ENCODE results near the gene MEG3. TPM values are rescaled to one million over a fixed set of nuclear protein-coding genes. Genes with fewer than 3 reads are reported as not detected.

Gene MEG3
- total and polyA plus RNA-seq, 4 experiments from 2014 or later = not detected

- H3K27me3 ChIP-seq (ENCODE audit: insufficient read depth, low read length) = no peaks in the 10 kb centered on the region
- POLR2A ChIA-PET (ENCODE audit: partially characterized antibody) = no interaction called here
- H3K9me3 ChIP-seq (ENCODE audit: control insufficient read depth in 1 of 2, low read length in 2 of 2) = no peaks in the 10 kb centered on the region
- H3K9me3 Mint-ChIP-seq = no peaks in the 10 kb centered on the region
- peak overlapping the region in 1 of 7 donors; percentile 62 for H3K27ac Mint-ChIP-seq
- intact Hi-C loops (cut with micrococcal nuclease) = no loop called here
- no peaks in the 10 kb centered on the region for H3K36me3 Mint-ChIP-seq
- H3K4me1 Mint-ChIP-seq = no peaks in the 10 kb centered on the region
- CTCF ChIA-PET (ENCODE audit: partially characterized antibody) = no interaction called here
- DNase-seq = no peak
- H3K4me3 ChIP-seq (ENCODE audit: low read length in 2 of 2) = no peak overlapping the region
- H3K4me1 ChIP-seq (ENCODE audit: insufficient read depth, low read length) = no peaks in the 10 kb centered on the region
- no peak overlapping the region for H3K27ac ChIP-seq (ENCODE audit: low read depth, low read length)
- no peak overlapping the region for H3K4me3 Mint-ChIP-seq
- peaks cover 4 to 7% of the 10 kb centered on the region in 2 donors for H3K27me3 Mint-ChIP-seq
- H3K36me3 ChIP-seq (ENCODE audit: insufficient read depth, low read length) = no peaks in the 10 kb centered on the region
Measured at GRCh38 chr14:100780246-100780645, 45.7 kb upstream of the MEG3 start.

DNA sequence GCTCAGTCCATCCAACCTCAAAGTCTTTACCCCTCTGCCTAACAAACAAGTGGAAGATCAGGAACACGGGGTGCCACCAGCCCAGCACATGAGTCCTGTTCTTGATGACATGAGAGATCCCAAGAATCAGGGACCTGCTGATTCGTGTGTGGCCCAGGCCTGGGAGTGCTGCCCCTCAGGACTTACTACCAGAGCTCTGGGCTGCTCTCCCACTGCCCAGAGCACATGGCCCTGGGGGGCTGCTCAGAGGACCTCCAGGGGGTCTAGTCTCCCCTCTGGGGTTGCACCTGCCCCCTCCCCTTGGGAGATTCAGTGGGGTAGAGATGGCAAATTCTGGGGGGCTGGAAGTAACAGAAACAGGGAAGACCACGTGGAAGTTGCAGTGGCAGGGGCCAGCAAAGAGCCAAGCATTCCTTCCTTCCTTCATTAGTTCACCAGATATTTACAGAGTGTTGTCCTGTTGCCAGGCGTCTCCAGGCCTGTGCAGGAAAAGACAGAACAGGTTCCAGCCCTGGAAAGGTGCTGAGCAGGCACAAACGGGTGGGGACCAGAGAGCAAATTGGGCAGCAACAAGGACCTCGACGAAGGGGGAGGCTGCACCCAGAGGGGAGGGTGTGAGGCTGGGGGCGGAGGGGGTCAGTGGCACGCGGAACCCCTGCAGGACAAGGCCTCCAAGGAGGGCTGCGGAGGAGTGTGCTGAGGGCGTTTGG, 45.1 kb upstream of the MEG3 start:
- Histone ChIP-seq H3K27ac (ENCODE audit: low read depth, low read length) (no peak overlapping the region), H3K4me3 (ENCODE audit: low read length in 2 of 2) (no peak overlapping the region), H3K4me1 (ENCODE audit: insufficient read depth, low read length) (no peaks in the 10 kb centered on the region), H3K36me3 (ENCODE audit: insufficient read depth, low read length) (no peaks in the 10 kb centered on the region), H3K9me3 (ENCODE audit: control insufficient read depth in 1 of 2, low read length in 2 of 2) (no peaks in the 10 kb centered on the region), H3K27me3 (ENCODE audit: insufficient read depth, low read length) (no peaks in the 10 kb centered on the region)
- no peak overlapping the region for H3K4me3 Mint-ChIP-seq
- DNase-seq = no peak
- ChIA-PET CTCF (ENCODE audit: partially characterized antibody) (no interaction called here), POLR2A (ENCODE audit: partially characterized antibody) (no interaction called here)
- no peaks in the 10 kb centered on the region for H3K9me3 Mint-ChIP-seq
- intact Hi-C loops (cut with micrococcal nuclease) = no loop called here
- no peaks in the 10 kb centered on the region for H3K4me1 Mint-ChIP-seq
- H3K27ac Mint-ChIP-seq = no peak overlapping the region
- H3K36me3 Mint-ChIP-seq = no peaks in the 10 kb centered on the region
- peaks cover 4 to 9% of the 10 kb centered on the region in 2 donors for H3K27me3 Mint-ChIP-seq

DNA sequence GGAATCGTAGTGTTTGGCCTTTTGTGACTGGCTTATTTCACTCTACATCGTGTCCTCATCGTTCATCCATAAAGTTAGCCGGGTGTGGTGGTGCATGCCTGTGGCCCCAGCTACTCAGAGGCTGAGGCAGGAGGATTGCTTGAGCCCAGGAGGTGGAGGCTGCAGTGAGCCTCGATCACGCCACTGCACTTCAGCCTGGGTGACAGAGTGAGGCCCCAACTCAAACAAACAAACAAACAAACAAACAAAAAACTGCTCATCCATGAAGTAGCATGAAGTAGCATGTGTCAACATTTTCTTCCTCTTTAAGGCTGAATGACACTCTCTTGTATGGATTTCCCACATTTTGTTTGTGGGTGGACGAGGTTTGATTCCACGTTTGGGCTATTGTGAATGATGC, 44.0 kb upstream of the MEG3 start:
- DNase-seq = no peak
- H3K36me3 Mint-ChIP-seq = no peaks in the 10 kb centered on the region
- H3K4me1 Mint-ChIP-seq = no peaks in the 10 kb centered on the region
- H3K27ac Mint-ChIP-seq = no peak overlapping the region
- H3K4me1 ChIP-seq (ENCODE audit: insufficient read depth, low read length) = no peaks in the 10 kb centered on the region
- H3K9me3 ChIP-seq (ENCODE audit: control insufficient read depth in 1 of 2, low read length in 2 of 2) = no peaks in the 10 kb centered on the region
- H3K36me3 ChIP-seq (ENCODE audit: insufficient read depth, low read length) = no peaks in the 10 kb centered on the region
- intact Hi-C loops (cut with micrococcal nuclease) = no loop called here
- no peak overlapping the region for H3K27ac ChIP-seq (ENCODE audit: low read depth, low read length)
- ChIA-PET POLR2A (ENCODE audit: partially characterized antibody) (no interaction called here), CTCF (ENCODE audit: partially characterized antibody) (no interaction called here)
- H3K27me3 ChIP-seq (ENCODE audit: insufficient read depth, low read length) = no peaks in the 10 kb centered on the region
- H3K4me3 Mint-ChIP-seq = no peak overlapping the region
- no peaks in the 10 kb centered on the region for H3K9me3 Mint-ChIP-seq
- H3K4me3 ChIP-seq (ENCODE audit: low read length in 2 of 2) = no peak overlapping the region
- H3K27me3 Mint-ChIP-seq = peaks cover 4 to 9% of the 10 kb centered on the region in 2 donors

DNA sequence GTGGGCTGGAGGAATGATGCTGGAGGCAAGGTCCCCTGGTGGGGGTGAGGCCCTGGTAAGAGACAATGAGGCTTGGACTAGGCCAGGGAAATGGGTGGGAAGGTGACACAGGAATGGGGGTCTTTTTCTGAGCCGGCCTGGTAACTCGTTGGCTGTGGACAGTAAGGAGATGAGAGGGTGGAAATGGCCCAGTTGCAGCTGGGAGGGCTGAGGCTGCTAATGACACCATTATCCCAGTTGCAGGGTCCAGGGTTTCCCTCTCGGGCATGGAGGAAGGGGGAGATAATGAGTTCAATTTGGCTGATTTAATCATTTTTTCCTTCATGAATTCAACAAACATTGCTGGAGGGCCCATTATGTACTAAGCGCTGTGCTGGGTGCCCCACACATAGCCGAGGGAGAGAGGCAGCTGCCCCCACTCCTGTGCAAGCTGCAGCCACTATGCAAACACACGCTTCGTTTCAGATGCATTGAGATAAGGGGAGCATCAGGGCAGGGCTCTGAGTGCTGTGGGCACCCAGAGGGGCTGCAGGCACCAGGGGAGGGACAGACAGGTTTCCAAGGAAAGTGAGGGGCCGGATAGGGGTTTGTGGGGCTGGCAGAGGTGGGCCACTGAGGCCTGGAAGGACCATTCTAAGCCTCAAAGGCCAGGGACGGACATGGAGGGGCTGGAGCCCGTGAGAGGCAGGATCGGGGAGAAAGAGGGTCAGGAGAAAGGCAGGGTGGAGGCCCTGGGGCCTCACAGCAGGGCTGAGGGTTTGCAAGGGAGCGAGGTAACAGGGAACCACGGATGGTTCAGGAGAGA, 43.2 kb upstream of the MEG3 start:
- Mint-ChIP-seq H3K36me3 (no peaks in the 10 kb centered on the region), H3K27ac (no peak overlapping the region), H3K4me1 (no peaks in the 10 kb centered on the region), H3K9me3 (no peaks in the 10 kb centered on the region), H3K27me3 (peaks cover 4 to 9% of the 10 kb centered on the region in 2 donors), H3K4me3 (no peak overlapping the region)
- Histone ChIP-seq H3K27ac (ENCODE audit: low read depth, low read length) (no peak overlapping the region), H3K36me3 (ENCODE audit: insufficient read depth, low read length) (no peaks in the 10 kb centered on the region), H3K9me3 (ENCODE audit: control insufficient read depth in 1 of 2, low read length in 2 of 2) (no peaks in the 10 kb centered on the region), H3K4me1 (ENCODE audit: insufficient read depth, low read length) (no peaks in the 10 kb centered on the region), H3K4me3 (ENCODE audit: low read length in 2 of 2) (no peak overlapping the region), H3K27me3 (ENCODE audit: insufficient read depth, low read length) (no peaks in the 10 kb centered on the region)
- POLR2A ChIA-PET (ENCODE audit: partially characterized antibody) = no interaction called here
- DNase-seq = no peak
- intact Hi-C loops (cut with micrococcal nuclease) = no loop called here
- CTCF ChIA-PET (ENCODE audit: partially characterized antibody) = no interaction called here

DNA sequence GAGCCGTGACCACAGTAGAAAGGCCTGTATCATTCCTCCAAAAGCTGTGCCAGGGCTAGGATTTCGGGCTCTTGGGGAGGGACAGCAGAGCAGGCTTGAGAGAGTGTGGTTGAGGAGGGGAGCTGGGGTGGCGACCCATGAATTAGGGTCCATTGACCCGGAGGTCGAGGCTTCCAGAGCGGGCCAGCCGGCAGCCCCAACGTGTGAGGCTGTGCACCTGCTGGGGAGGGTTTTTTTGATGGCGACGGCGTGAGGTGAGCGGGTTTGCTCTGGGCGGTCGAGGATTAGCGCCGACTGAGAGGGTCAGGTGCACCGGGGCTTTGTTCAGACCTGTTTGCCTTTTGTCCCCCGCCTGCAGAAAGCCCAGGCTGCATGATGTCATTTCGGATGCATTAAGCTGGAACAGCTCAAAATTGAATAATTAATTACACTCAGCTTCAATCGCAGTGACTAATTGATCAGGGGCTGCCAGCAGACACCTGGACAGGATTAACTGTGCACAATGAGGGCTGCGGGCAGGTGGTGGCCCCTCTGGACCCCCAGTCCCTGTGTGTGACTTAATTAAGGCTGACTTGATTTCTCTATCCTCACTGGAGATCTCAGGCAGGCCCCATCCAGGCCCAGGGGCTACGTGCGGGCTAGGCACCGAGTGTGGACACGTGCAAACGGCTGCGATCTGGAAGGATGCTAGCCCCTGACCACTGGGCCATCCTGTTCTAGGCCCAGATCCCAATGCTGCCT, 42.1 kb upstream of the MEG3 start:
- POLR2A ChIA-PET (ENCODE audit: partially characterized antibody) = no interaction called here
- H3K27ac Mint-ChIP-seq = no peak overlapping the region
- CTCF ChIA-PET (ENCODE audit: partially characterized antibody) = no interaction called here
- H3K27me3 Mint-ChIP-seq = peaks cover 7 to 11% of the 10 kb centered on the region in 2 donors
- no peaks in the 10 kb centered on the region for H3K36me3 ChIP-seq (ENCODE audit: insufficient read depth, low read length)
- H3K27me3 ChIP-seq (ENCODE audit: insufficient read depth, low read length) = no peaks in the 10 kb centered on the region
- H3K9me3 Mint-ChIP-seq = no peaks in the 10 kb centered on the region
- no peak overlapping the region for H3K4me3 Mint-ChIP-seq
- H3K4me1 ChIP-seq (ENCODE audit: insufficient read depth, low read length) = no peaks in the 10 kb centered on the region
- no peaks in the 10 kb centered on the region for H3K4me1 Mint-ChIP-seq
- intact Hi-C loops (cut with micrococcal nuclease) = no loop called here
- no peak overlapping the region for H3K4me3 ChIP-seq (ENCODE audit: low read length in 2 of 2)
- no peak for DNase-seq
- H3K27ac ChIP-seq (ENCODE audit: low read depth, low read length) = no peak overlapping the region
- no peaks in the 10 kb centered on the region for H3K9me3 ChIP-seq (ENCODE audit: control insufficient read depth in 1 of 2, low read length in 2 of 2)
- no peaks in the 10 kb centered on the region for H3K36me3 Mint-ChIP-seq

- ChIA-PET CTCF (ENCODE audit: partially characterized antibody) (no interaction called here), POLR2A (ENCODE audit: partially characterized antibody) (no interaction called here)
- Mint-ChIP-seq H3K36me3 (no peaks in the 10 kb centered on the region), H3K27me3 (peaks cover 7 to 11% of the 10 kb centered on the region in 2 donors), H3K27ac (no peak overlapping the region), H3K4me1 (no peaks in the 10 kb centered on the region), H3K9me3 (no peaks in the 10 kb centered on the region), H3K4me3 (no peak overlapping the region)
- H3K27ac ChIP-seq (ENCODE audit: low read depth, low read length) = no peak overlapping the region
- DNase-seq = no peak
- H3K36me3 ChIP-seq (ENCODE audit: insufficient read depth, low read length) = no peaks in the 10 kb centered on the region
- intact Hi-C loops (cut with micrococcal nuclease) = no loop called here
- no peaks in the 10 kb centered on the region for H3K4me1 ChIP-seq (ENCODE audit: insufficient read depth, low read length)
- H3K27me3 ChIP-seq (ENCODE audit: insufficient read depth, low read length) = no peaks in the 10 kb centered on the region
- H3K9me3 ChIP-seq (ENCODE audit: control insufficient read depth in 1 of 2, low read length in 2 of 2) = no peaks in the 10 kb centered on the region
- H3K4me3 ChIP-seq (ENCODE audit: low read length in 2 of 2) = no peak overlapping the region
Measured at GRCh38 chr14:100784523-100785337, 41.2 kb upstream of the MEG3 start.

DNA sequence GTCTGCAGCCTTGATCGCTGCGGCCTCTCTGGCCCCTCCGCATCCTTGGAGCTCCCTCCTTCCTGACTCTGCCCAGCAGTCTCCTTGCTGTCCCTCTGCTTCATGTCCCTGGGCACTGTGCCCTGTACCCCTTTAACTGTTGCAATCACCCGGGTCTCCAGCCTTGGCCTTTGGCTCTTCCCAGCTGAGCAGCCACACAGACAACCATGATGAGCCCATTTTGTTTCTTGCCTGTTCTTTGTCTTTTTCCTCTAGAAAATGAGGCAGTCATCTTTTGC, 40.6 kb upstream of the MEG3 start:
- Histone ChIP-seq H3K36me3 (ENCODE audit: insufficient read depth, low read length) (no peaks in the 10 kb centered on the region), H3K4me1 (ENCODE audit: insufficient read depth, low read length) (no peaks in the 10 kb centered on the region), H3K27ac (ENCODE audit: low read depth, low read length) (no peak overlapping the region), H3K27me3 (ENCODE audit: insufficient read depth, low read length) (no peaks in the 10 kb centered on the region), H3K4me3 (ENCODE audit: low read length in 2 of 2) (no peak overlapping the region), H3K9me3 (ENCODE audit: control insufficient read depth in 1 of 2, low read length in 2 of 2) (no peaks in the 10 kb centered on the region)
- ChIA-PET POLR2A (ENCODE audit: partially characterized antibody) (no interaction called here), CTCF (ENCODE audit: partially characterized antibody) (no interaction called here)
- H3K27me3 Mint-ChIP-seq = peaks cover 7 to 11% of the 10 kb centered on the region in 2 donors
- H3K27ac Mint-ChIP-seq = no peak overlapping the region
- intact Hi-C loops (cut with micrococcal nuclease) = no loop called here
- no peaks in the 10 kb centered on the region for H3K4me1 Mint-ChIP-seq
- no peaks in the 10 kb centered on the region for H3K36me3 Mint-ChIP-seq
- DNase-seq = no peak
- H3K4me3 Mint-ChIP-seq = no peak overlapping the region
- H3K9me3 Mint-ChIP-seq = no peaks in the 10 kb centered on the region
